LNCaP clone FGC (cell line): ENCODE data around the gene NDRG3.
"Not testable (repeated sequence)": the region's sequence is repeated elsewhere in the genome, so short reads cannot be mapped to it uniquely, and the experiment has no call there.

Experiments
- DNase-seq: peaks from one replicate; pipeline ENCODE4 v3.0.0-alpha.2; 2011; ENCODE audit warnings: low read depth
- H3K4me3 ChIP-seq: 2 replicates; pipeline ENCODE4 v1.5.1; 2011; ENCODE audit warnings: mild to moderate bottlenecking, low read depth, low read length, control low read depth
- TF ChIP-seq, protein P1 (sequence below): IDR thresholded peaks from 2 replicates; pipeline ENCODE4 v1.5.1; 2012; ENCODE audit warnings: mild to moderate bottlenecking; ENCODE audit not compliant: control insufficient read depth, insufficient read depth; ENCODE audit errors: extremely low read depth

The NDRG3 gene

DNA sequence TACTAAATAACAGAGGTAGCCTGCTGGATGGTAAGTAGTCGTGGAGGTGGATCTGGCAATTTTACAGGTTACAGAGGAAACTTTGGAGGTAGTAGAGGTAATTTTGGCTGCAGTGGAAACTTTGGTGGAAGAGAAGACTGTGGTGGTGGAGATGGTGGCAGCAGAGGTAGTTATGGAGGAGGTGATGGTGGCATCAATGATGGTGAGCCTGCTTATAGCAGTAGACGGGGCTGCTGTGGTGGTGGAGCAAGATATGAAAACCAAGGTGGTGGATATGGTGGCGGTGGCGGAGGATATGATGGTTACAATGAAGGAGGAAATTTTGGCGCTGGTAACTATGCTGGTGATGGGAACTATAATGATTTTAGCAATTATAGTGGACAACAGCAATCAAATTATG lies 125.0 kb downstream of the NDRG3 start:
- H3K4me3 ChIP-seq: no peak overlapping the region
- DNase-seq: no peak
- TF ChIP-seq, protein P1, sequence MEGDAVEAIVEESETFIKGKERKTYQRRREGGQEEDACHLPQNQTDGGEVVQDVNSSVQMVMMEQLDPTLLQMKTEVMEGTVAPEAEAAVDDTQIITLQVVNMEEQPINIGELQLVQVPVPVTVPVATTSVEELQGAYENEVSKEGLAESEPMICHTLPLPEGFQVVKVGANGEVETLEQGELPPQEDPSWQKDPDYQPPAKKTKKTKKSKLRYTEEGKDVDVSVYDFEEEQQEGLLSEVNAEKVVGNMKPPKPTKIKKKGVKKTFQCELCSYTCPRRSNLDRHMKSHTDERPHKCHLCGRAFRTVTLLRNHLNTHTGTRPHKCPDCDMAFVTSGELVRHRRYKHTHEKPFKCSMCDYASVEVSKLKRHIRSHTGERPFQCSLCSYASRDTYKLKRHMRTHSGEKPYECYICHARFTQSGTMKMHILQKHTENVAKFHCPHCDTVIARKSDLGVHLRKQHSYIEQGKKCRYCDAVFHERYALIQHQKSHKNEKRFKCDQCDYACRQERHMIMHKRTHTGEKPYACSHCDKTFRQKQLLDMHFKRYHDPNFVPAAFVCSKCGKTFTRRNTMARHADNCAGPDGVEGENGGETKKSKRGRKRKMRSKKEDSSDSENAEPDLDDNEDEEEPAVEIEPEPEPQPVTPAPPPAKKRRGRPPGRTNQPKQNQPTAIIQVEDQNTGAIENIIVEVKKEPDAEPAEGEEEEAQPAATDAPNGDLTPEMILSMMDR: no peak

DNA sequence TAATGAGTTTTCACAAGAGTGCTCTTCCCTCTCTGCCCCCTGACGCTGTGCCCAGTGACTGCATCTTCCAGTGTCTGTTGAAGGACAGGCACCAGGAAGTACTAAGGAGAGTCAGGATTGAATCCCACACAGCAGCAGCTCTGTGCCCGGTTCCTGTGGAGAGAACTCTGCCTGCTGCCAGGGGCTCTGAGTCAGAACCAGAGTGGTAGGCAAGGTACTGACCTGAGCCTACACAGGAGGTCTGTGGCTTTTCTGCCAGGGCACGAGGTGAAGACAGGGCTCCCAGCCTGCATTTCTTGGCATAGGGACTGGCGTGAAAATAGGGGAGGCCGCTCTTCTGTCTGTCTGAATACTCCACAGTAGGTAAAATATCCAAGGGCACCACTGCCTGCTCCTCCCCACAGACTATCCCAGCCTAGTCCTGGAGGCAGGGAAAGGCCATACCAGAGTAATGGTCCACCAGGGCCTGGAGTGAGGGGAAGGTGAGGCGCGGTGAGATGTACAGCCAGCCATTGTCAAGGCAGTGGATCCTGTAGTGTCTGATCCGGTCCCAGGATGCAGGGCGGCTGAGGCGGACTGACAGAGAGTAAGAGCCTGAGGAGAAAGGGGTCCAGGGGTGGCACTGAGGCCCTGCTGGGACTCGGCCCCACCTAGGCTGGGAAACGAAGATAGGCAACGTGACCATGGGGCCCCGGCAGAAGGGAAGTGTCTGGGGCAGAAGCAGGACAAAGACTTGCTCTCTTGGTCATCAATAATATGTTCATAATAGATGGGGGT lies 130.9 kb downstream of the NDRG3 start:
- H3K4me3 ChIP-seq: no peak overlapping the region
- no peak for DNase-seq
- TF ChIP-seq, protein P1: no peak

DNA sequence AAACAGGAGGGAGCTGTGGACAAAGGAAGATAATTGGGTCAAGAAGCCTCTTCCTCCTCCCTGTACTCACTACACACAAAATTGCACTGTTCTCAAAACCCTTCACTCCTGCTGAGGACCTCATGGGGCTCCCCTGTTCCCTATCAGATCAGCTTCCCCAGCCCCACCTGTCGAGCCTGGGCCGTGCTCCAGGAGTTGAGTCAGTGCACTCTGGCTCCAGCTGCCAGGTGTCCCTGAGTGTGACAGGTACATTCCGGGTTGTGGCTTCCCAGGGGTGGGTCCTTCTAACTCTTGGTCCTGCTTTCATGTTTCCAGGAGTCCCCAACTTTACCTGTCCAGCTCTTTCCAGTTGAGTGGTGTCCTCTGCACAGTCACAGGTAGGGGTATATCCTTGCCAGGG lies 131.9 kb downstream of the NDRG3 start:
- DNase-seq: no peak
- no peak overlapping the region for H3K4me3 ChIP-seq
- TF ChIP-seq, protein P1: no peak

DNA sequence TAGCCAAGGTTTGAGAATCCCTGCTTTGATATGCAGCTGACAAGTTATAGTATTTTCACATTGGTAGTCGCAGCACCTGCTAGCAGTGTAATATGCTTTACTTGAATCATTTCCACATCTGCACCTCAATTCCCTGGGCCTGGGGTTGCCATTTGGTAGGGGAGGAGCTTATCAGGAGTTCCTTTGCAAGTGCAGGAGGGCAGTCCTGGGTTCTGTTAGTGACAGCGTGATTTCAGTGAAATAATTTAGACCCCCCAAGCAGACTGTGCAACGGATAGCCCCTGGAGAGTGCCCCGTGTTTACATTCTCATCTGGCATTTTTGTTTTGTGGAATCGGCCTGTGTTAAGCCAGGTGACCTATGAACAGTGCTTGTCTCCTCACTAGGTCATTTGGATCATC lies 134.3 kb downstream of the NDRG3 start:
- TF ChIP-seq, protein P1: no peak
- no peak for DNase-seq
- no peak overlapping the region for H3K4me3 ChIP-seq

DNA sequence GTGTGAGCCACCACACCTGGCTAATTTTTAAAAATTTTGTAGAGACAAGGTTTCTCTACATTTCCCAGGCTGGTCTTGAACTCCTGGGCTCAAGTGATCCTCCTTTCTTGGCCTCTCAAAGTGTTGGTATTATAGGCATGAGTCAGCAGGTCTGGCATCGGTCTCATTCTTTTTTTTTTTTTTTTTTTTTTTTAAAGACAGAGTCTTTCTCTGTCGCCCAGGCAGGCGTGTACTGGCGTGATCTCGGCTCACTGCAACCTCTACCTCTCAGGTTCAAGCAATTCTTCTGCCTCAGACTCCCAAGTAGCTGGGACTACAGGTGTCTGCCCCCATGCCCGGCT lies 137.5 kb downstream of the NDRG3 start:
- DNase-seq, H3K4me3 ChIP-seq: not testable (repeated sequence)

DNA sequence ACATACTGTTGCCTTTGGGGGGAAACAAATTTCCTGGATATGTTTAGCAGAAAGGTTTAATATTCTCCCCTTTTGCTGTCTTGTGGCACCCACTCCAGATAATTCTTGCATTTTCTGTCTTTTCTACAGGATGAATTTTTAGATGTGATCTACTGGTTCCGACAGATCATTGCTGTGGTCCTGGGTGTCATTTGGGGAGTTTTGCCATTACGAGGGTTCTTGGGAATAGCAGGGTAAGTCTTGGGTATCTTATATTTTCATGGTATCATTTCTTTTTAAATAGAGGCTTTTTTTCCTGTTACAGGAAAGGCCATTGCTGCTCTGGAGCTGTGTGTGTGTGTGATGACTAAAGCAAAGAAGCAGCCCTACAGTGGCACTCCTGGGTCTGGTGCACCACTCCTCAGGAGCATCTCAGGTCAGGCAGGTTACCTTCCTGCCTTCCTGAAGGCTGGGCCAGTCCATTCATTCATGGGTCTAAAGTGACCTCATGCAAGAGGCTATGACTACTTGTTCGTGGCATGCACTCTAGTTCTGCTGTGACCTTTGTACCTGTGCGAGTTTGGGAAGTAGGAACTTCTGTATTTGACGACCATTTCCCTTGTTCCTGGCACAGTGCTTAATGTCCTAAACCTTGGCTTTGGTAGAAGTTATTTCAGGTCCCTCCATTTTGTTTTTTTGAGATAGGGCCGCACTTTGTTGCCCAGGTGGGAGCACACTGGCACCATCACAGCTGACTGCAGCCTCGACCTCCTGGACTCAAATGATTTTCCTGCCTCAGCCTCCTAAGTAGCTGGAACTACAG lies 138.1 kb downstream of the NDRG3 start:
- DNase-seq: no peak
- peak overlapping the region; percentile 98 for H3K4me3 ChIP-seq
- TF ChIP-seq, protein P1: no peak

DNA sequence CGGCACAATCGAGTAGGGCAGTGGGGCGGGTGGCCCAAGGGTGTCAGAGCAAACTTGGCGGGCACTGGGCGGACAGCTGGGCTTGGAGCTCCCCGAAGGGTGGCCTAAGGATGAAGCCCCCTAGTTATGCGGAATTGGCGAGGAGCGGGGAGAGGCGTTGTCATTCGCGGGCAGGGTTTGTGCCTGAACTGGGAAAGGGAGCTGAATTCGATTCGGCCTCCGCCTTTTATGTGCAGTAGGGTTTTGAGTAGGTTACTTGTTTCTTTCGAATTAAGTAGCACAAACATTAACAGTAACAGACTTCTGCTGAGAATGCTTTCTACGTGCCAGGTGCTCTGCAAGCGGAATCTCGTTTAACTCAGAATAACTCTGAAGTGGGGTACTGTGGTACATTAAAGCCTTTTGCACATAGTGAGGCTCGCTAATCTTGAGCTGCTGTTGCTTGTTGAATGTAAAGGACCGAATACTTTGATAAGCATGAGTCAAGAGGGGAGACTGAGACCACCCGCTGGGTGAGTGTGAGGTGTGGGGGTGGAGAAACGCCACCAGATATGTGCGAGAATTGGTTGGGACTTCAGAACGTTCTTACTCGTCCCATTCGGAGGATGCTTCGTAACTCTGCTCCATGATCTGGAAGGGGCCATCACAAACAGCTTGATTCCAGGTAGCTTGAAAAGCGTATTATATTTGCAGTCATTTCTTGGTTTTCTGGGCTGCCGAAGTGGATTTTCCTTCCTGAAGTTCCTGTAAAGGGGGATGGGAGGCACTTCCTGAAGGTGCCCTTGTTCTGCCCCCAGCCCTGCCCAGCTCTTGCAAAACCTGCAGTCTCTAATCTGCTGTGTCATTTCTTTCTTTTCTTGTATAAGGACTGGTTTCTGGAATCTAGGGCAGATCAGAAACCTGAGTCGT lies 139.5 kb downstream of the NDRG3 start:
- H3K4me3 ChIP-seq: peak overlapping the region; percentile 98
- TF ChIP-seq, protein P1: no peak
- DNase-seq: no peak
